ENCODE data around the gene ZNF621. TPM values are rescaled to one million over a fixed set of nuclear protein-coding genes. Genes with fewer than 3 reads are reported as not detected.

The ZNF621 gene
- total and polyA plus RNA-seq, 9 of the 15 experiments (the other 6 are each of a cell fraction or from before 2014, with no cell fraction given): 4.7 to 28.9 (median 20.6) TPM

DNA sequence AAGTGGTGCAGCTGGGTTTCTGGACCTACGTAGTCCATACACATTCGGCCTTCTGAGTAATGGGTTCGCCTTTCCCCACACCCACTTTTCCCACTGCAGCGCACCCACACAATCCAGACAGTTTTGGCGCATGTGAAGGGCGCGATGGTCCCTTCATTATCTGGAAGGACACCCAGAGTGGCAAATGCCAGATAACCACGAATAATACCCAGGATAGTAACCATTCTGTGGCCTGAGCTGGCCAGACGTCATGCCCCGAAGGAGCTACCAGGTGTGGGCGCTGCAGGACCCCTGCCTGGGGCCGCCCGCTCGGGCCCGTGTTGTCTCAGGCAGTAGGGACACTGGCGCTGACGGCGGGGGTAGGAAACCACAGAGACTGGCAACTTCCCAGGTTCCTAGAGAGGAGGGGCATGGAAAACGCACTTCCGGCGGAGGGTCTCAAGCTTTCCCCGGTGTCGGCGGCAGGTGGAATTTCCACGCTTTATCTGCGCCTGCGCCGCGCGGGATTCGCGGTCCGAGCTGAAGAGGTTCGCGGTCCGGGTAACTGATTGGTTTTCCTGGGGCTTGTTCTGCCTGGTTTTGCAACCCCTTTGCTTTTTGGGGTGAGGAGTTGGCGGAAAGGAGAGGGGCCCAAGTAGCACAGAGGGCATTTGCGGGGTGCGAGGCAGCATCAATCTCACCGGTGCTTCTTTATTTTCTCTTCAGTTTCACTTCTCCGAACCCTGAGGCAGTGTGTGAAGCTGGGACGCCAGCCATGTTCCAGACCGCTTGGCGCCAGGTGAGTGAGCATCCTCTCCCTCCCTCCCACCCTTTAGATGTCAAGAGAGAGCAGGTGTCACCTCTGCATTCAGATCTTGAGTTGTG lies 18.9 kb upstream of the ZNF621 start, which contains the start of gene ZNF620 (continued):
- TF ChIP-seq CCAR2 (IDR thresholded peaks at IDR 0.05; ENCODE audit: low read depth, low read length): no peak
- no peak for TF ChIP-seq PCBP2 (IDR thresholded peaks at IDR 0.05; ENCODE audit: low read depth, low read length, poor library complexity, severe bottlenecking)
- TF ChIP-seq, protein P1, sequence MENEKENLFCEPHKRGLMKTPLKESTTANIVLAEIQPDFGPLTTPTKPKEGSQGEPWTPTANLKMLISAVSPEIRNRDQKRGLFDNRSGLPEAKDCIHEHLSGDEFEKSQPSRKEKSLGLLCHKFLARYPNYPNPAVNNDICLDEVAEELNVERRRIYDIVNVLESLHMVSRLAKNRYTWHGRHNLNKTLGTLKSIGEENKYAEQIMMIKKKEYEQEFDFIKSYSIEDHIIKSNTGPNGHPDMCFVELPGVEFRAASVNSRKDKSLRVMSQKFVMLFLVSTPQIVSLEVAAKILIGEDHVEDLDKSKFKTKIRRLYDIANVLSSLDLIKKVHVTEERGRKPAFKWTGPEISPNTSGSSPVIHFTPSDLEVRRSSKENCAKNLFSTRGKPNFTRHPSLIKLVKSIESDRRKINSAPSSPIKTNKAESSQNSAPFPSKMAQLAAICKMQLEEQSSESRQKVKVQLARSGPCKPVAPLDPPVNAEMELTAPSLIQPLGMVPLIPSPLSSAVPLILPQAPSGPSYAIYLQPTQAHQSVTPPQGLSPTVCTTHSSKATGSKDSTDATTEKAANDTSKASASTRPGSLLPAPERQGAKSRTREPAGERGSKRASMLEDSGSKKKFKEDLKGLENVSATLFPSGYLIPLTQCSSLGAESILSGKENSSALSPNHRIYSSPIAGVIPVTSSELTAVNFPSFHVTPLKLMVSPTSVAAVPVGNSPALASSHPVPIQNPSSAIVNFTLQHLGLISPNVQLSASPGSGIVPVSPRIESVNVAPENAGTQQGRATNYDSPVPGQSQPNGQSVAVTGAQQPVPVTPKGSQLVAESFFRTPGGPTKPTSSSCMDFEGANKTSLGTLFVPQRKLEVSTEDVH (IDR thresholded peaks at IDR 0.05; ENCODE audit: low read depth, partially characterized antibody): no peak
- TF ChIP-seq TCF7 (IDR thresholded peaks at IDR 0.05; ENCODE audit: borderline replicate concordance): no peak; the same call in 1 of the 2 replicates
- no peak for TF ChIP-seq BDP1 (IDR thresholded peaks at IDR 0.05; ENCODE audit: insufficient read depth, insufficient read length)
- TF ChIP-seq MCM7 (IDR thresholded peaks at IDR 0.05): no peak
- no peak for TF ChIP-seq BRD9 (IDR thresholded peaks at IDR 0.05; ENCODE audit: low read depth, partially characterized antibody)
- TF ChIP-seq, protein P2, sequence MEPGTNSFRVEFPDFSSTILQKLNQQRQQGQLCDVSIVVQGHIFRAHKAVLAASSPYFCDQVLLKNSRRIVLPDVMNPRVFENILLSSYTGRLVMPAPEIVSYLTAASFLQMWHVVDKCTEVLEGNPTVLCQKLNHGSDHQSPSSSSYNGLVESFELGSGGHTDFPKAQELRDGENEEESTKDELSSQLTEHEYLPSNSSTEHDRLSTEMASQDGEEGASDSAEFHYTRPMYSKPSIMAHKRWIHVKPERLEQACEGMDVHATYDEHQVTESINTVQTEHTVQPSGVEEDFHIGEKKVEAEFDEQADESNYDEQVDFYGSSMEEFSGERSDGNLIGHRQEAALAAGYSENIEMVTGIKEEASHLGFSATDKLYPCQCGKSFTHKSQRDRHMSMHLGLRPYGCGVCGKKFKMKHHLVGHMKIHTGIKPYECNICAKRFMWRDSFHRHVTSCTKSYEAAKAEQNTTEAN (CRISPR knock-in tag; IDR thresholded peaks at IDR 0.05): no peak
- TF ChIP-seq XRCC3 (IDR thresholded peaks at IDR 0.05): no peak
- no peak for TF ChIP-seq FUS (optimal IDR thresholded peaks at IDR 0.05; ENCODE audit: low read depth, low read length)
- TF ChIP-seq, protein P3, sequence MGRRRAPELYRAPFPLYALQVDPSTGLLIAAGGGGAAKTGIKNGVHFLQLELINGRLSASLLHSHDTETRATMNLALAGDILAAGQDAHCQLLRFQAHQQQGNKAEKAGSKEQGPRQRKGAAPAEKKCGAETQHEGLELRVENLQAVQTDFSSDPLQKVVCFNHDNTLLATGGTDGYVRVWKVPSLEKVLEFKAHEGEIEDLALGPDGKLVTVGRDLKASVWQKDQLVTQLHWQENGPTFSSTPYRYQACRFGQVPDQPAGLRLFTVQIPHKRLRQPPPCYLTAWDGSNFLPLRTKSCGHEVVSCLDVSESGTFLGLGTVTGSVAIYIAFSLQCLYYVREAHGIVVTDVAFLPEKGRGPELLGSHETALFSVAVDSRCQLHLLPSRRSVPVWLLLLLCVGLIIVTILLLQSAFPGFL (CRISPR knock-in tag; IDR thresholded peaks at IDR 0.05): no peak; the same call in 1 of the 2 replicates
- no peak for TF ChIP-seq ZNF764 (CRISPR knock-in tag; IDR thresholded peaks at IDR 0.05; ENCODE audit: low read depth)
- no peak for TF ChIP-seq ETV6 (IDR thresholded peaks at IDR 0.05; ENCODE audit: borderline replicate concordance in 1 of 2, low read depth in 2 of 2, low read length in 1 of 2)
- TF ChIP-seq ETV6 (CRISPR knock-in tag; IDR thresholded peaks at IDR 0.05; ENCODE audit: borderline replicate concordance): no peak
- TF ChIP-seq FOXP1 (CRISPR knock-in tag; IDR thresholded peaks at IDR 0.05): no peak
- TF ChIP-seq RBM34 (IDR thresholded peaks at IDR 0.05; ENCODE audit: borderline replicate concordance, insufficient read depth, low read length): no peak
- TF ChIP-seq TAF7 (tag; IDR thresholded peaks at IDR 0.05): 0 out of 2 replicates have a peak, but pooled peaks have one; percentile 36
- TF ChIP-seq POLR2G (IDR thresholded peaks at IDR 0.05; ENCODE audit: low read depth, low read length): peak; percentile 84
- TF ChIP-seq LARP7 (IDR thresholded peaks at IDR 0.05): no peak
- no peak for TF ChIP-seq ZNF146 (CRISPR knock-in tag; IDR thresholded peaks at IDR 0.05; ENCODE audit: unreplicated experiment)
- TF ChIP-seq PHF20 (IDR thresholded peaks at IDR 0.05; ENCODE audit: partially characterized antibody): peak; percentile 8
- TF ChIP-seq ZNF778 (CRISPR knock-in tag; IDR thresholded peaks at IDR 0.05): no peak
- TF ChIP-seq YBX1 (IDR thresholded peaks at IDR 0.05): no peak
- peak; percentile 70 for TF ChIP-seq CXXC5 (CRISPR knock-in tag; IDR thresholded peaks at IDR 0.05)
- TF ChIP-seq POLR2H (tag; IDR thresholded peaks at IDR 0.05; ENCODE audit: low read depth): no peak
